GM12878 (cell line): Measurements from ENCODE around the gene SYNDIG1. TPM values are rescaled to one million over a fixed set of nuclear protein-coding genes. Genes with fewer than 3 reads are reported as not detected.

Experiments used
- ATAC-seq: fragments of 200-7000 bp; cut with Tn5 transposase; 3 replicates; pipeline ENCODE4 v1.9.1; 2020; ENCODE audit warnings: mild to moderate bottlenecking, moderate library complexity
- BruUV-seq: library from RNA; stranded (reverse); fragments of 400-500 nt; replicated peaks from 2 replicates; lab custom pipeline; 2021; lab: Mats Ljungman, UMichigan
- CTCF ChIA-PET: fragments of 300-600 bp; sonication (Branson Sonifier 250); formaldehyde crosslinking; extraction: SDS; loops from one replicate; lab custom pipeline; 2021; ENCODE audit warnings: inconsistent platforms; lab: Yijun Ruan, JAX
- POLR2A ChIA-PET: fragments of 350-600 bp; formaldehyde crosslinking; extraction: SDS; loops from one replicate; lab custom pipeline; 2021; ENCODE audit warnings: inconsistent platforms; lab: Charles Lee
- RAD21 ChIA-PET: fragments of 300-600 bp; sonication (Branson Sonifier 250); formaldehyde crosslinking; loops from one replicate; lab custom pipeline; 2023; ENCODE audit warnings: antibody characterized with exemption; ENCODE audit not compliant: unreplicated experiment; lab: Charles Lee
- SMC1A ChIA-PET: fragments of 300-600 bp; sonication (Branson Sonifier 250); formaldehyde crosslinking; loops from one replicate; lab custom pipeline; 2023; ENCODE audit not compliant: unreplicated experiment, uncharacterized antibody; lab: Charles Lee
- DNase-seq: peaks from one replicate; pipeline ENCODE4 v3.0.0-alpha.2; 2011; ENCODE audit warnings: low read depth, low spot score
- FAIRE-seq: peaks from 3 replicates; lab custom pipeline; 2011; peaks lifted over from hg19 to GRCh38; lab: Jason Lieb, UNC
- H2AFZ ChIP-seq: 2 replicates; pipeline ENCODE4 v1.6.0; 2011; ENCODE audit warnings: low read depth, low read length, control low read depth; ENCODE audit not compliant: control insufficient read depth
- H3K27ac ChIP-seq: 2 replicates; pipeline ENCODE4 v1.5.1; 2011; ENCODE audit warnings: control low read depth; ENCODE audit not compliant: control insufficient read depth, insufficient read depth
- H3K27me3 ChIP-seq, 2 experiments: replicated peaks in 1 of 2; 2 replicates each; pipeline versions ENCODE4 v1.6.0 to v1.6.1; 2011; ENCODE audit warnings: low read length in 1 of 2; ENCODE audit not compliant: control insufficient read depth in 2 of 2, insufficient read depth in 2 of 2
- H3K36me3 ChIP-seq, 2 experiments: 2 replicates each; pipeline ENCODE4 v1.5.1; 2011; ENCODE audit warnings: low read length in 1 of 2; ENCODE audit not compliant: control insufficient read depth in 2 of 2, insufficient read depth in 2 of 2
- H3K4me1 ChIP-seq: 2 replicates; pipeline ENCODE4 v1.6.1; 2011; ENCODE audit warnings: mild to moderate bottlenecking, low read length, moderate library complexity, mixed read lengths; ENCODE audit not compliant: control insufficient read depth, insufficient read depth
- H3K4me2 ChIP-seq: 2 replicates; pipeline ENCODE4 v1.6.0; 2011; ENCODE audit warnings: control low read depth; ENCODE audit not compliant: control insufficient read depth, insufficient read depth
- H3K4me3 ChIP-seq: fragments of 200-600 bp; sonication (generic); 2 replicates; pipeline ENCODE4 v1.5.1; 2016
- H3K79me2 ChIP-seq: 2 replicates; pipeline ENCODE4 v1.6.0; 2011; ENCODE audit warnings: low read length; ENCODE audit not compliant: control insufficient read depth, insufficient read depth
- H3K9ac ChIP-seq: 2 replicates; pipeline ENCODE4 v1.8.0; 2011; ENCODE audit warnings: low read length, control low read depth, mixed read lengths; ENCODE audit not compliant: control insufficient read depth, insufficient read depth
- H3K9me3 ChIP-seq: replicated peaks from 3 replicates; pipeline ENCODE4 v1.5.1; 2011; ENCODE audit warnings: mild to moderate bottlenecking, low read length; ENCODE audit not compliant: control insufficient read depth, insufficient read depth
- H4K20me1 ChIP-seq: 2 replicates; pipeline ENCODE4 v1.6.0; 2011; ENCODE audit not compliant: control insufficient read depth, insufficient read depth
- E2F8 ChIP-seq: fragments of 450-650 bp; IDR thresholded peaks from 2 replicates; pipeline ENCODE4 v1.6.1; 2018; ENCODE audit warnings: mild to moderate bottlenecking, low read depth, moderate library complexity; ENCODE audit not compliant: partially characterized antibody
- ELK1 ChIP-seq: IDR thresholded peaks from 2 replicates; pipeline ENCODE4 v1.6.1; 2012; ENCODE audit warnings: low read depth, low read length, improper control_type of control experiment
- ESRRA ChIP-seq: IDR thresholded peaks from 2 replicates; pipeline ENCODE4 v1.6.1; 2012; ENCODE audit warnings: mild to moderate bottlenecking, low read length, improper control_type of control experiment
- GATAD2B ChIP-seq: fragments of 450-650 bp; conservative IDR thresholded peaks from 2 replicates; pipeline ENCODE4 v1.6.1; 2017; ENCODE audit warnings: low read depth, mild to moderate bottlenecking, moderate library complexity
- HDAC2 ChIP-seq: fragments of 200-600 bp; sonication (generic); IDR thresholded peaks from 2 replicates; pipeline ENCODE4 v1.6.1; 2017
- IRF4 ChIP-seq: IDR thresholded peaks from 2 replicates; pipeline ENCODE4 v1.6.1; 2011; ENCODE audit warnings: low read depth, low read length
- JUNB ChIP-seq: IDR thresholded peaks from 2 replicates; pipeline ENCODE4 v1.6.1; 2016; ENCODE audit warnings: antibody characterized with exemption, mild to moderate bottlenecking
- MLLT1 ChIP-seq: fragments of 450-650 bp; IDR thresholded peaks from 2 replicates; pipeline ENCODE4 v1.6.1; 2016; ENCODE audit warnings: mild to moderate bottlenecking
- NBN ChIP-seq: fragments of 450-650 bp; IDR thresholded peaks from 2 replicates; pipeline ENCODE4 v1.6.1; 2016
- SP1 ChIP-seq: IDR thresholded peaks from one replicate; pipeline ENCODE4 v1.6.1; 2011; ENCODE audit warnings: low read depth, low read length
- WGBS: methylation state at CpG from one replicate; pipeline ENCODE4 v1.1.6; 2016; ENCODE audit warnings: low lambda C conversion rate; ENCODE audit not compliant: insufficient replicate concordance, insufficient coverage; ENCODE audit errors: missing lambda C conversion rate; 5-methylcytosine and 5-hydroxymethylcytosine counted together
- in situ Hi-C: fragments of 300-500 bp; cut with MboI; formaldehyde crosslinking; loops from 9 replicates; pipeline ENCODE4 v1.14.3; 2018; ENCODE audit warnings: mixed read lengths
- intact Hi-C: fragments of 100-400 bp; cut with micrococcal nuclease; formaldehyde crosslinking; loops from one replicate; pipeline ENCODE4 v1.14.2; 2022; ENCODE audit not compliant: unreplicated experiment
- polyA plus RNA-seq, 11 experiments: library from polyadenylated mRNA; depleted of rRNA in 4 of 11; unstranded in 6 of 11; stranded (reverse) in 5 of 11; fragments of >200 nt; fragmentation: Nextera tagmentation in 4 of 11; fragmentation: Illumina TruSeq in 1 of 11; extraction: Ambion mirVana in 4 of 11; extraction: Trizol in 1 of 11; gene quantifications; 1 replicate in 1 of 11; 2 replicates in 10 of 11; pipeline versions ENCODE4 v1.2.1 to v1.2.3, GENCODE V29; 2011 to 2016; ENCODE audit warnings: inconsistent platforms in 2 of 11, missing spikeins in 2 of 11, low read depth in 1 of 11
- total RNA-seq, 4 experiments: library from RNA; depleted of rRNA in 3 of 4; stranded (reverse); fragments of >200 nt in 3 of 4; fragmentation: Illumina TruSeq in 1 of 4; extraction: Trizol in 1 of 4; gene quantifications; 2 replicates each; pipeline versions ENCODE4 v1.2.1 to v1.2.3, GENCODE V29; 2013 to 2021
- TF ChIP-seq, protein P1 (sequence below): fragments of 450-650 bp; IDR thresholded peaks from 2 replicates; pipeline ENCODE4 v1.6.1; 2017; ENCODE audit warnings: low read depth, mild to moderate bottlenecking, moderate library complexity

The SYNDIG1 gene
- total and polyA plus RNA-seq, 10 of the 15 experiments (the other 5 are each of a cell fraction or from before 2014, with no cell fraction given), result not detected

DNA sequence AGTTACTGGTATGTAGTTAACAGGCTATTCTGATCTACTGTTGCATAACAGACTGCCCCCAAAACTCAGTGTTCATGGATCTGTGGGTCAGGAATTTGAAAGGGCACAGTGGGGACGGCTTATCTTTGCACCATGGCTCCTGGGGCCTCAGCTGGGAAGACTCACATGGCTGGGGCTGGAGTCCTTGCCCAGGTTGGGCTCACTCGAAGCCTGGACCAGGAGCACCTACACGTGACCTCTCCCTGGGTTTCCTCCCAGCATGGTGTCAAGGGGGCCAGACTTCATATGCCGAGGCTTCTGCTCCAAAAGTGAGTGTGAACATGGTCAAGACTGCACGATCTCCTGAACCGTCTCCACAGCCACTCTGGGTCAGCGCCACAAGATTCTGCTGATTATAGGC, 11.7 kb downstream of the SYNDIG1 start:
- Histone ChIP-seq H3K27ac (no peak overlapping the region), H3K79me2 (no peaks in the 10 kb centered on the region), H2AFZ (no peak overlapping the region), H4K20me1 (no peaks in the 10 kb centered on the region), H3K4me1 (no peaks in the 10 kb centered on the region), H3K36me3 (no peaks in the 10 kb centered on the region)
- WGBS, result 27% methylated on average over 7 of the region's 7 CpGs
- FAIRE-seq (no peak), DNase-seq (no peak)
- CTCF ChIA-PET, result no interaction called here
- POLR2A ChIA-PET, result no interaction called here
- intact Hi-C loops, result no loop called here
- RAD21 ChIA-PET, result no interaction called here
- TF ChIP-seq MLLT1, result no peak
- TF ChIP-seq, all 136 proteins: peak for 0
- no peak overlapping the region for H3K4me3 ChIP-seq
- no TSS peak for BruUV-seq
- in situ Hi-C loops, result no loop called here
- H3K4me2 ChIP-seq, result no peak overlapping the region
- ATAC-seq, result no peak
- no peak overlapping the region for H3K9ac ChIP-seq
- H3K9me3 ChIP-seq, result no peaks in the 10 kb centered on the region
- SMC1A ChIA-PET, result no interaction called here
- H3K27me3 ChIP-seq, result peaks cover 0 to 2% of the 10 kb centered on the region in 2 experiments; a peak in 1 of 4 replicates

GRCh38 chr20:24483435-24484080, 14.1 kb downstream of the SYNDIG1 start:
- H3K4me3 ChIP-seq, result no peak overlapping the region
- in situ Hi-C loops (no loop called here), intact Hi-C loops (no loop called here)
- DNase-seq, result no peak
- no TSS peak for BruUV-seq
- no peak overlapping the region for H3K27ac ChIP-seq
- H3K4me1 ChIP-seq, result no peaks in the 10 kb centered on the region
- no peaks in the 10 kb centered on the region for H3K36me3 ChIP-seq
- ChIA-PET CTCF (no interaction called here), RAD21 (no interaction called here), SMC1A (no interaction called here), POLR2A (no interaction called here)
- no peaks in the 10 kb centered on the region for H3K79me2 ChIP-seq
- H3K4me2 ChIP-seq, result no peak overlapping the region
- H3K27me3 ChIP-seq, result no peaks in the 10 kb centered on the region
- no peak overlapping the region for H3K9ac ChIP-seq
- WGBS, result 53% methylated on average over 18 of the region's 18 CpGs
- no peak overlapping the region for H2AFZ ChIP-seq
- no peak for FAIRE-seq
- H4K20me1 ChIP-seq, result no peaks in the 10 kb centered on the region
- no peak for ATAC-seq
- no peaks in the 10 kb centered on the region for H3K9me3 ChIP-seq
- TF ChIP-seq JUNB (no peak), NBN (no peak), E2F8 (no peak), IRF4 (no peak), ELK1 (no peak), GATAD2B (no peak), HDAC2 (no peak), SP1 (no peak), ESRRA (no peak)
- TF ChIP-seq, protein P1, sequence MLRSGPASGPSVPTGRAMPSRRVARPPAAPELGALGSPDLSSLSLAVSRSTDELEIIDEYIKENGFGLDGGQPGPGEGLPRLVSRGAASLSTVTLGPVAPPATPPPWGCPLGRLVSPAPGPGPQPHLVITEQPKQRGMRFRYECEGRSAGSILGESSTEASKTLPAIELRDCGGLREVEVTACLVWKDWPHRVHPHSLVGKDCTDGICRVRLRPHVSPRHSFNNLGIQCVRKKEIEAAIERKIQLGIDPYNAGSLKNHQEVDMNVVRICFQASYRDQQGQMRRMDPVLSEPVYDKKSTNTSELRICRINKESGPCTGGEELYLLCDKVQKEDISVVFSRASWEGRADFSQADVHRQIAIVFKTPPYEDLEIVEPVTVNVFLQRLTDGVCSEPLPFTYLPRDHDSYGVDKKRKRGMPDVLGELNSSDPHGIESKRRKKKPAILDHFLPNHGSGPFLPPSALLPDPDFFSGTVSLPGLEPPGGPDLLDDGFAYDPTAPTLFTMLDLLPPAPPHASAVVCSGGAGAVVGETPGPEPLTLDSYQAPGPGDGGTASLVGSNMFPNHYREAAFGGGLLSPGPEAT, result no peak
